ENCODE results near the gene UBR1. TPM values are rescaled to one million over a fixed set of nuclear protein-coding genes. Genes with fewer than 3 reads are reported as not detected.

Gene UBR1
- total and polyA plus RNA-seq, 2 donors from 2014 or later = 6.0 to 36.9 TPM

DNA sequence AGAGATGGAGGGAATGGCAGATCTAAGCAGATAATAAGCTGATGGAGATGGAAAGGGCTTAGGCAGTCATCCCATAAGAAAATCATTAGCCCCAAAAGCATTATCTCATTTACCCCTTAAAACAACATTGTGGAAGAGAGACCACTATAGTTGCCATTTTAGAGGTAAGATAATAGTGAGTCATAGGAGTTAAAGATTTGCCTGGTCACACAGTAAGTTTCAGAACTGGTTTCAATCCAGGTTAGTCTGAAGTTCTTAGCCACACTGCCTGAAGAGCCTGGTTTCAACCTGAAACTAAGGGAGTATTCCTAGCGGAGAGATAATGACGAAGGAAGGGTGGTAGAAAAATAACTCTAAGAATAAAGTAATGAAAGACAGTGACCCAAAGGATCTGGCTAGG lies 13.0 kb upstream of the UBR1 start:
- DNase-seq (no peak), FAIRE-seq (no peak)
- H3K9ac ChIP-seq (ENCODE audit: low read length in 3 of 3) = no peak overlapping the region

DNA sequence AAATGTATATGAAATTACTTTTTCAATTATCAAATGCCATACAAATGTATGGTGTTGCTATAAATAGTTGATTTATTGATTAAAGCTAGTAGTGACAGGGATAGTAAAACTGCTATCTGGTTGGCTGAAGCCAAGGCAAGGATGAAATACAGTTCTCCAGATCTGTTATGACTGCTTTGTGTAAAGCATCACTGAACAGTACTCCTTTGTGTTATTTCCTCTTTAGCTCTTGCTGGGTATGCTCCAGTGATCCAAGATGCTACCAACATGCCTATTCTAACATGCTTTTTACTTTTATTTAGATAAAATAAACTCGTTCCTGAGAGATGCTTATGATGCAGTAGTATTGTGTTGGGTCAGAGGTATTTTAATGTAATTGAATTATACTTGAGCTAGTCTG lies 12.4 kb upstream of the UBR1 start:
- H3K4me3 ChIP-seq (ENCODE audit: low read length in 3 of 3) = no peak overlapping the region
- no peak for FAIRE-seq
- DNase-seq = peak in 2 of 5 donors; percentile 21 to 24
- H3K4me1 ChIP-seq (ENCODE audit: control insufficient read depth in 2 of 3, insufficient read depth in 2 of 3, low read depth in 1 of 3, low read length in 3 of 3) = no peaks in the 10 kb centered on the region
- no peaks in the 10 kb centered on the region for H3K27me3 ChIP-seq (ENCODE audit: control insufficient read depth, insufficient read depth, low read length)
- no peak overlapping the region for H3K27ac ChIP-seq (ENCODE audit: low read depth in 2 of 2, low read length in 2 of 2)
- intact Hi-C loops (cut with DNase I) = no loop called here
- no peak overlapping the region for H3K9ac ChIP-seq (ENCODE audit: low read length in 3 of 3)
- no peaks in the 10 kb centered on the region for H3K36me3 ChIP-seq (ENCODE audit: control insufficient read depth in 2 of 3, insufficient read depth in 3 of 3, low read length in 3 of 3)
- no peaks in the 10 kb centered on the region for H3K9me3 ChIP-seq (ENCODE audit: control insufficient read depth in 2 of 3, insufficient read depth in 1 of 3, low read length in 3 of 3)
- TF ChIP-seq CTCF (IDR thresholded peaks at IDR 0.05; ENCODE audit: borderline replicate concordance, extremely low read depth, insufficient read depth) = no peak

More for the DNA sequence above, 13.0 kb upstream of the UBR1 start:
- Histone ChIP-seq H3K27ac (ENCODE audit: low read depth in 2 of 2, low read length in 2 of 2) (no peak overlapping the region), H3K27me3 (ENCODE audit: control insufficient read depth, insufficient read depth, low read length) (no peaks in the 10 kb centered on the region), H3K4me1 (ENCODE audit: control insufficient read depth in 2 of 3, insufficient read depth in 2 of 3, low read depth in 1 of 3, low read length in 3 of 3) (no peaks in the 10 kb centered on the region), H3K4me3 (ENCODE audit: low read length in 3 of 3) (no peak overlapping the region), H3K36me3 (ENCODE audit: control insufficient read depth in 2 of 3, insufficient read depth in 3 of 3, low read length in 3 of 3) (no peaks in the 10 kb centered on the region), H3K9me3 (ENCODE audit: control insufficient read depth in 2 of 3, insufficient read depth in 1 of 3, low read length in 3 of 3) (no peaks in the 10 kb centered on the region)
- TF ChIP-seq CTCF (IDR thresholded peaks at IDR 0.05; ENCODE audit: borderline replicate concordance, extremely low read depth, insufficient read depth) = no peak
- intact Hi-C loops (cut with DNase I) = no loop called here

DNA sequence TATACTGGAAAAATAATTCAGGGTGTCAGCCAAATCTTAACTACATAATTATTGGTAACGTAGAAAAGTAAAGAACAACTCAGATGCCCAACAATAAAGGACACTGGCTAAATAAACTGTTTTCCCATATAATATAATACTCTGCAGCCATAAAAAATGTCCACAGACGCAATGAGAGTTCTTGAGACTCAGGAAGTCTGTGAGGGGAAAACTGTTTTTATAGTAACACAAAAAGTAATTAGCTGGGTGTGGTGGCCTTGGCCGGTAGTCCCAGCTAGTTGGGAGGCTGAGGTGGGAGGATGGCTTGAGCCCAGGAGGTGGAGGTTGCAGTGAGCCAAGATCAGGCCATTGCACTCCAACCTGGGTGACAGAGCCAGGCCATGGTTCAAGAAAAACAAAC lies 5.5 kb upstream of the UBR1 start:
- Histone ChIP-seq H3K36me3 (ENCODE audit: control insufficient read depth in 2 of 3, insufficient read depth in 3 of 3, low read length in 3 of 3) (no peaks in the 10 kb centered on the region), H3K9me3 (ENCODE audit: control insufficient read depth in 2 of 3, insufficient read depth in 1 of 3, low read length in 3 of 3) (no peaks in the 10 kb centered on the region)
- intact Hi-C loops (cut with DNase I) = no loop called here

More for the DNA sequence above, 5.5 kb upstream of the UBR1 start:
- H3K4me3 ChIP-seq (ENCODE audit: low read length in 3 of 3) = no peak overlapping the region
- no peaks in the 10 kb centered on the region for H3K27me3 ChIP-seq (ENCODE audit: control insufficient read depth, insufficient read depth, low read length)
- peaks cover 0 to 2% (median 0%) of the 10 kb centered on the region in 3 donors for H3K4me1 ChIP-seq (ENCODE audit: control insufficient read depth in 2 of 3, insufficient read depth in 2 of 3, low read depth in 1 of 3, low read length in 3 of 3)
- no peak for FAIRE-seq
- no peak overlapping the region for H3K27ac ChIP-seq (ENCODE audit: low read depth in 2 of 2, low read length in 2 of 2)
- no peak for TF ChIP-seq CTCF (IDR thresholded peaks at IDR 0.05; ENCODE audit: borderline replicate concordance, extremely low read depth, insufficient read depth)
- no peak overlapping the region for H3K9ac ChIP-seq (ENCODE audit: low read length in 3 of 3)
- no peak for DNase-seq
